GM23338 (cell line): Measurements from ENCODE around the gene NOL9. TPM values are rescaled to one million over a fixed set of nuclear protein-coding genes. Genes with fewer than 3 reads are reported as not detected.

Source experiments
- ATAC-seq: fragments of 200-7000 bp; cut with Tn5 transposase; 3 replicates; pipeline ENCODE4 v1.9.1; 2020
- DNase-seq: peaks from one replicate; pipeline ENCODE4 v3.0.0-alpha.2; 2015; ENCODE audit warnings: low spot score
- H2AFZ ChIP-seq: fragments of 200-600 bp; sonication (generic); 2 replicates; pipeline ENCODE4 v1.8.0; 2016; ENCODE audit warnings: antibody characterized with exemption, mild to moderate bottlenecking, moderate library complexity
- H3F3A ChIP-seq: fragments of 200-600 bp; sonication (generic); replicated peaks from 2 replicates; pipeline ENCODE4 v1.8.0; 2017; ENCODE audit warnings: antibody characterized with exemption, mixed run types, low read depth
- H3K27ac ChIP-seq: fragments of 200-600 bp; sonication (generic); 2 replicates; pipeline ENCODE4 v1.6.1; 2016; ENCODE audit warnings: low read depth
- H3K27me3 ChIP-seq: fragments of 200-600 bp; sonication (generic); 2 replicates; pipeline ENCODE4 v1.8.0; 2016; ENCODE audit warnings: mild to moderate bottlenecking, mixed run types, moderate library complexity; ENCODE audit not compliant: insufficient read depth
- H3K36me3 ChIP-seq: fragments of 200-600 bp; sonication (generic); 2 replicates; pipeline ENCODE4 v1.8.0; 2016; ENCODE audit warnings: mild to moderate bottlenecking; ENCODE audit not compliant: insufficient read depth
- H3K4me1 ChIP-seq: fragments of 200-600 bp; sonication (generic); 2 replicates; pipeline ENCODE4 v1.8.0; 2016; ENCODE audit warnings: mild to moderate bottlenecking, moderate library complexity; ENCODE audit not compliant: insufficient read depth
- H3K4me2 ChIP-seq: fragments of 200-600 bp; sonication (generic); 2 replicates; pipeline ENCODE4 v1.7.1; 2017; ENCODE audit warnings: mixed run types
- H3K4me3 ChIP-seq: fragments of 200-600 bp; sonication (generic); 2 replicates; pipeline ENCODE4 v1.6.1; 2016; ENCODE audit warnings: mixed run types
- H3K79me2 ChIP-seq: fragments of 200-600 bp; sonication (generic); replicated peaks from 2 replicates; pipeline ENCODE4 v1.8.0; 2017; ENCODE audit warnings: mild to moderate bottlenecking; ENCODE audit not compliant: insufficient read depth
- H3K9me2 ChIP-seq: fragments of 200-600 bp; sonication (generic); 2 replicates; pipeline ENCODE4 v1.8.0; 2017; ENCODE audit not compliant: insufficient read depth
- H4K20me1 ChIP-seq: fragments of 200-600 bp; sonication (generic); replicated peaks from 2 replicates; pipeline ENCODE4 v1.8.0; 2017; ENCODE audit warnings: mild to moderate bottlenecking; ENCODE audit not compliant: insufficient read depth
- H3K27ac Mint-ChIP-seq: 2 replicates; pipeline ENCODE4 v1.8.0; 2020; ENCODE audit warnings: inconsistent platforms, mild to moderate bottlenecking, moderate library complexity, mixed read lengths
- H3K27me3 Mint-ChIP-seq: 3 replicates; pipeline ENCODE4 v1.8.0; 2022; ENCODE audit warnings: low read depth, mild to moderate bottlenecking, moderate library complexity, mixed read lengths, inconsistent platforms; ENCODE audit not compliant: insufficient read depth, poor library complexity
- H3K36me3 Mint-ChIP-seq: 3 replicates; pipeline ENCODE4 v1.8.0; 2021; ENCODE audit warnings: low read depth, mild to moderate bottlenecking, inconsistent platforms, moderate library complexity, mixed read lengths
- H3K4me1 Mint-ChIP-seq: 3 replicates; pipeline ENCODE4 v1.8.0; 2020; ENCODE audit warnings: mild to moderate bottlenecking, inconsistent platforms, mixed read lengths
- H3K4me3 Mint-ChIP-seq: 3 replicates; pipeline ENCODE4 v1.8.0; 2021; ENCODE audit warnings: moderate library complexity, mild to moderate bottlenecking, inconsistent platforms, mixed read lengths
- H3K9me3 Mint-ChIP-seq: 3 replicates; pipeline ENCODE4 v1.8.0; 2020; ENCODE audit warnings: moderate library complexity, mild to moderate bottlenecking, inconsistent platforms, mixed read lengths
- CREB1 ChIP-seq: fragments of 250-450 bp; sonication (Bioruptor Pico); IDR thresholded peaks from 2 replicates; pipeline ENCODE4 v1.5.0; 2020; ENCODE audit warnings: low read depth, mild to moderate bottlenecking, moderate library complexity
- EZH2phosphoT487 ChIP-seq: fragments of 200-600 bp; sonication (generic); IDR thresholded peaks from one replicate; pipeline ENCODE4 v1.8.1; 2018; ENCODE audit warnings: antibody characterized with exemption; ENCODE audit not compliant: unreplicated experiment
- REST ChIP-seq: IDR thresholded peaks from one replicate; pipeline ENCODE4 v1.6.1; 2018; ENCODE audit warnings: antibody characterized with exemption; ENCODE audit not compliant: unreplicated experiment
- STAT1 ChIP-seq: IDR thresholded peaks from one replicate; pipeline ENCODE4 v1.6.1; 2016; ENCODE audit warnings: antibody characterized with exemption; ENCODE audit not compliant: unreplicated experiment
- ZNF331 ChIP-seq: fragments of 250-450 bp; sonication (Bioruptor Pico); IDR thresholded peaks from 2 replicates; pipeline ENCODE4 v1.5.0; 2020; ENCODE audit warnings: low read depth, mild to moderate bottlenecking, moderate library complexity
- polyA plus RNA-seq: library from polyadenylated mRNA; unstranded; fragments of >200 nt; fragmentation: Nextera tagmentation; extraction: Ambion mirVana; gene quantifications from 2 replicates; pipeline ENCODE4 v1.2.1, GENCODE V29; 2016
- total RNA-seq: library from RNA; depleted of rRNA; stranded (reverse); fragments of >200 nt; shearing (Covaris generic); gene quantifications from 2 replicates; pipeline ENCODE4 v1.2.3, GENCODE V29; 2014
- TF ChIP-seq, protein P1 (sequence below), 2 experiments: fragments of 200-600 bp in 1 of 2; sonication (generic) in 1 of 2; conservative IDR thresholded peaks; 2 replicates each; pipeline versions ENCODE4 v1.5.1 to v1.6.1; 2016 to 2017; ENCODE audit warnings: antibody characterized with exemption in 2 of 2, low read depth in 2 of 2, mild to moderate bottlenecking in 2 of 2, moderate library complexity in 1 of 2

NOL9 gene
- total and polyA plus RNA-seq, 2 experiments from 2014 or later = 13.2 to 48.5 TPM

DNA sequence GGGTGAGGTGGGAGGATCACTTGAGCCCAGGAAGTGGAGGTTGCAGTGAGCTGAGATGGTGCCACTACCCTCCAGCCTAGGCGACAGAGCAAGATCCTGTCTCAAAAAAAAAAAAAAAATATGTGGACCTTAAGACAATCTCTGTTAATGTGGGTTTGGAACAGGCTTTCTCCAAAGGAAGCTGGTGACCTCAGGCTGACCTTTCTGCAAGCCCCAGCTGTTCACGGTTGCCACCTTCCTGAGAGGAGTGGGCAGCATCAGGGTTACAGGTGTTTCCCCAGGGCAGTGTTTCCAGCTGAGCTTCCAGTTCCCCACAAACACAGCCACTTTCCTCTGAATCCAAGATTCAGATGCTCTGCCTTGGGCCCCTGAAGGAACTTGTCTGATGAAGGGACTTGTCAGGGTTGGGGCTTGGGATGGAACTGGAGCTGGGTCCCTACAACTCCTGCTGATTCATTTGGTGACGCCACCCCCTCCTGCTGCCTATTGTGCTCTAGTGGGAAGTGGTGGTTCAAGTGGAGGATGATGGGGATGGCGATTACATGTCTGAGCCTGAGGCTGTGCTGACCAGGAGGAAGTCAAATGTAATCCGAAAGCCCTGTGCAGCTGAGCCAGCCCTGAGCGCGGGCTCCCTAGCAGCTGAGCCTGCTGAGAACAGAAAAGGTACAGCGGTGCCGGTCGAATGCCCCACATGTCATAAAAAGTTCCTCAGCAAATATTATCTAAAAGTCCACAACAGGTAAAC is 27.4 kb upstream of the NOL9 start:
- Mint-ChIP-seq H3K4me1 (peaks cover 20% of the 10 kb centered on the region), H3K27me3 (peaks cover 10% of the 10 kb centered on the region), H3K36me3 (peaks cover 2% of the 10 kb centered on the region; the same call in 1 of the 3 replicates), H3K4me3 (peak overlapping the region; percentile 34; the same call in 2 of the 3 replicates), H3K27ac (no peak overlapping the region), H3K9me3 (no peaks in the 10 kb centered on the region)
- Histone ChIP-seq H3K4me1 (peaks cover 13% of the 10 kb centered on the region; the same call in 1 of the 2 replicates), H3K9me2 (no peaks in the 10 kb centered on the region), H3F3A (no peaks in the 10 kb centered on the region; the same call in 1 of the 2 replicates), H3K27ac (no peak overlapping the region), H3K79me2 (peaks cover 16% of the 10 kb centered on the region), H3K27me3 (no peaks in the 10 kb centered on the region), H2AFZ (no peak overlapping the region), H3K4me2 (no peak overlapping the region), H3K36me3 (no peaks in the 10 kb centered on the region), H3K4me3 (no peak overlapping the region), H4K20me1 (peaks cover 5% of the 10 kb centered on the region; the same call in 1 of the 2 replicates)
- DNase-seq = no peak
- no peak for ATAC-seq
- TF ChIP-seq, protein P1, sequence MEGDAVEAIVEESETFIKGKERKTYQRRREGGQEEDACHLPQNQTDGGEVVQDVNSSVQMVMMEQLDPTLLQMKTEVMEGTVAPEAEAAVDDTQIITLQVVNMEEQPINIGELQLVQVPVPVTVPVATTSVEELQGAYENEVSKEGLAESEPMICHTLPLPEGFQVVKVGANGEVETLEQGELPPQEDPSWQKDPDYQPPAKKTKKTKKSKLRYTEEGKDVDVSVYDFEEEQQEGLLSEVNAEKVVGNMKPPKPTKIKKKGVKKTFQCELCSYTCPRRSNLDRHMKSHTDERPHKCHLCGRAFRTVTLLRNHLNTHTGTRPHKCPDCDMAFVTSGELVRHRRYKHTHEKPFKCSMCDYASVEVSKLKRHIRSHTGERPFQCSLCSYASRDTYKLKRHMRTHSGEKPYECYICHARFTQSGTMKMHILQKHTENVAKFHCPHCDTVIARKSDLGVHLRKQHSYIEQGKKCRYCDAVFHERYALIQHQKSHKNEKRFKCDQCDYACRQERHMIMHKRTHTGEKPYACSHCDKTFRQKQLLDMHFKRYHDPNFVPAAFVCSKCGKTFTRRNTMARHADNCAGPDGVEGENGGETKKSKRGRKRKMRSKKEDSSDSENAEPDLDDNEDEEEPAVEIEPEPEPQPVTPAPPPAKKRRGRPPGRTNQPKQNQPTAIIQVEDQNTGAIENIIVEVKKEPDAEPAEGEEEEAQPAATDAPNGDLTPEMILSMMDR (conservative IDR thresholded peaks at IDR 0.05; ENCODE audit: low read depth in 2 of 2) = no peak
- TF ChIP-seq REST = no peak
- TF ChIP-seq ZNF331 (CRISPR knock-in tag) = no peak
- no peak for TF ChIP-seq EZH2phosphoT487

GRCh38 chr1:6580593-6581409 is 26.5 kb upstream of the NOL9 start:
- H3F3A ChIP-seq = no peaks in the 10 kb centered on the region; the same call in 1 of the 2 replicates
- ATAC-seq (peak; percentile 3), DNase-seq (peak; percentile 54)
- H3K9me2 ChIP-seq = no peaks in the 10 kb centered on the region
- 0 out of 2 replicates have a peak overlapping the region, but pooled peaks have one; percentile 19 for H3K27ac ChIP-seq
- no peaks in the 10 kb centered on the region for H3K27me3 ChIP-seq
- peak overlapping the region; percentile 95 for H3K4me3 ChIP-seq
- Mint-ChIP-seq H3K4me3 (peak overlapping the region; percentile 95), H3K4me1 (peaks cover 20% of the 10 kb centered on the region), H3K36me3 (peaks cover 2% of the 10 kb centered on the region; the same call in 1 of the 3 replicates), H3K9me3 (no peaks in the 10 kb centered on the region), H3K27ac (peak overlapping the region; percentile 75), H3K27me3 (peaks cover 10% of the 10 kb centered on the region)
- no peak overlapping the region for H2AFZ ChIP-seq
- H4K20me1 ChIP-seq = peaks cover 4% of the 10 kb centered on the region; the same call in 1 of the 2 replicates
- no peaks in the 10 kb centered on the region for H3K36me3 ChIP-seq
- H3K79me2 ChIP-seq = peaks cover 16% of the 10 kb centered on the region
- H3K4me1 ChIP-seq = peaks cover 13% of the 10 kb centered on the region; the same call in 1 of the 2 replicates
- H3K4me2 ChIP-seq = peak overlapping the region; percentile 97
- TF ChIP-seq ZNF331 (CRISPR knock-in tag) = no peak
- no peak for TF ChIP-seq STAT1
- TF ChIP-seq CREB1 (CRISPR knock-in tag) = no peak
